Naive thymus-derived CD4-positive, alpha-beta T cell (primary cell): ENCODE measurements around the gene CLIC4. TPM values are rescaled to one million over a fixed set of nuclear protein-coding genes. Genes with fewer than 3 reads are reported as not detected.

Experiments used
- ATAC-seq: fragments of 150-1000 bp; cut with Tn5 transposase; 2 replicates; pipeline ENCODE4 v1.10.0; 2021; ENCODE audit warnings: mild to moderate bottlenecking, moderate library complexity
- CTCF ChIA-PET: fragments of 350-600 bp; sonication (Branson Sonifier 250); formaldehyde crosslinking; loops from one replicate; lab custom pipeline; 2021; ENCODE audit warnings: antibody characterized with exemption; lab: Charles Lee
- POLR2A ChIA-PET: fragments of 350-600 bp; sonication (Branson Sonifier 250); formaldehyde crosslinking; loops from one replicate; lab custom pipeline; 2021; ENCODE audit warnings: antibody characterized with exemption, inconsistent platforms; lab: Charles Lee
- DNase-seq, 9 donors: peaks; one replicate each; pipeline versions ENCODE4 v3.0.0 to v3.0.0-alpha.2; 2020 to 2022; ENCODE audit warnings: mixed read lengths in 1 of 9
- H3K27ac ChIP-seq: one replicate; pipeline ENCODE4 v1.7.0; 2013; ENCODE audit warnings: mild to moderate bottlenecking, low read depth, low read length, moderate library complexity
- H3K27me3 ChIP-seq, 2 donors: one replicate each; pipeline ENCODE4 v1.7.0; 2013; ENCODE audit warnings: low read length in 2 of 2, mild to moderate bottlenecking in 2 of 2, moderate library complexity in 2 of 2; ENCODE audit not compliant: control insufficient read depth in 2 of 2, insufficient read depth in 2 of 2
- H3K36me3 ChIP-seq, 3 experiments: 1 replicate in 2 of 3; 2 replicates in 1 of 3; pipeline ENCODE4 v1.7.0; 2013; ENCODE audit warnings: low read length in 3 of 3, mild to moderate bottlenecking in 3 of 3, moderate library complexity in 1 of 3; ENCODE audit not compliant: insufficient read depth in 3 of 3, control insufficient read depth in 2 of 3
- H3K4me1 ChIP-seq, 2 donors: one replicate each; pipeline ENCODE4 v1.7.0; 2013; ENCODE audit warnings: low read length in 2 of 2, mild to moderate bottlenecking in 2 of 2, moderate library complexity in 1 of 2; ENCODE audit not compliant: control insufficient read depth in 2 of 2, insufficient read depth in 2 of 2
- H3K4me3 ChIP-seq: 2 replicates; pipeline ENCODE4 v1.7.0; 2013; ENCODE audit warnings: mild to moderate bottlenecking, low read length
- H3K9me3 ChIP-seq, 3 experiments: 1 replicate in 2 of 3; 2 replicates in 1 of 3; pipeline ENCODE4 v1.7.0; 2013; ENCODE audit warnings: low read length in 3 of 3; ENCODE audit not compliant: control insufficient read depth in 2 of 3
- H3K27ac Mint-ChIP-seq, 9 donors: one replicate each; pipeline ENCODE4 v1.8.0; 2020 to 2022; ENCODE audit warnings: mixed read lengths in 9 of 9, mild to moderate bottlenecking in 8 of 9, moderate library complexity in 5 of 9, inconsistent platforms in 2 of 9
- H3K27me3 Mint-ChIP-seq, 5 donors: one replicate each; pipeline ENCODE4 v1.8.0; 2021 to 2022; ENCODE audit warnings: mixed read lengths in 5 of 5, mild to moderate bottlenecking in 1 of 5
- H3K36me3 Mint-ChIP-seq, 5 donors: one replicate each; pipeline ENCODE4 v1.8.0; 2020 to 2022; ENCODE audit warnings: mixed read lengths in 5 of 5, mild to moderate bottlenecking in 3 of 5, inconsistent platforms in 1 of 5
- H3K4me1 Mint-ChIP-seq, 7 donors: one replicate each; pipeline ENCODE4 v1.8.0; 2020 to 2022; ENCODE audit warnings: mixed read lengths in 7 of 7, mild to moderate bottlenecking in 3 of 7, inconsistent platforms in 1 of 7
- H3K4me3 Mint-ChIP-seq, 10 donors: one replicate each; pipeline ENCODE4 v1.8.0; 2020 to 2022; ENCODE audit warnings: mild to moderate bottlenecking in 10 of 10, mixed read lengths in 10 of 10, moderate library complexity in 6 of 10, inconsistent platforms in 2 of 10
- H3K9me3 Mint-ChIP-seq, 11 donors: one replicate each; pipeline ENCODE4 v1.8.0; 2020 to 2022; ENCODE audit warnings: mixed read lengths in 11 of 11, mild to moderate bottlenecking in 4 of 11, inconsistent platforms in 1 of 11, moderate library complexity in 1 of 11
- intact Hi-C, 2 donors: fragments of 100-400 bp; cut with micrococcal nuclease; formaldehyde crosslinking; loops; one replicate each; pipeline ENCODE4 v1.15.1; 2023
- polyA plus RNA-seq, 2 donors: library from polyadenylated mRNA; unstranded; fragments of 300-500 nt; fragmentation: Illumina TruSeq; gene quantifications; one replicate each; pipeline ENCODE4 v1.2.3, GENCODE V29; 2021
- total RNA-seq, 6 experiments: library from RNA in 5 of 6; stranded (reverse) in 5 of 6; gene quantifications; 1 replicate in 5 of 6; 2 replicates in 1 of 6; pipeline ENCODE4 v1.2.3 and lab custom pipeline; 2021 to 2026

CLIC4 gene
- total and polyA plus RNA-seq, 7 experiments from 2014 or later: 0.54 to 16.8 (median 1.7) TPM

DNA sequence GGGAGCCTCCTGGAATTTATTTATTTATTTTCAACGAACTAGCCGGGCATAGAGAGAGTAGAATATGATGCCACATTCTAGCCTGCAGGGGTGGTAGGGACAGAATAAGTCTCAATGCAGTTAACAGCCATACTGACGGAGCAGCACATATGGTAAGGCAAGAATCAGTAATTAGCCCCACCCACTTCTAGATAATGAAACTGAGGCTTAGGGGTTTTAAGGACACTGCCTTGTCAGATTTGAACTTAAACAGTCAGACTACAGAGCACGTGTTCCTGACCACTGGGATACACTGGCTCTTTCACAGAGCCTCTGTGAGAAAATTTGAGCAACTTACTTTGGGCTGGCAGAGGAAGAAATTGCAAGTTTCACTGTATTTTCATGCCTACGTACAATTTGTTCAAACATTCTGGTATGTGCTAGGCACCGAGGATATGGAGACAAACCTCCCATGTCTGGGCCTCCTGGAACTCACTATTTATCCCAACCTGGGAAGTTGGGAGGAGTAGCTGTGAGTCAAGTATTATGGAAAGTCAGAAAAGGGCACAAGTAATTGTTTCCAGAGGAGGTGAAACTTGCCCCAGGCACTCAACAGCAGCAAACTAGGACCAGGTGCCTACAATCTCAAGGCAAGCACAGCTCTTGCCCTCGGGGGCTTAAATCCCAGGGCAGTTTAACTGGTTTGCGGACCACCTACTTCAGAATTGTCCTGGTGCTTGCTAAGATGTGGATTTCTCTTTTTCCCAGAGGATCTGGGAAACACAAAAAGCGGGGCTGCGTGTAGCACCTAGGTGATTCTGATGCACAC, 1.6 kb upstream of the CLIC4 start:
- Histone ChIP-seq H3K4me1 (peaks cover 0 to 4% of the 10 kb centered on the region in 2 donors), H3K27ac (no peak overlapping the region), H3K36me3 (no peaks in the 10 kb centered on the region), H3K4me3 (no peak overlapping the region), H3K27me3 (no peaks in the 10 kb centered on the region), H3K9me3 (no peaks in the 10 kb centered on the region)
- Mint-ChIP-seq H3K9me3 (no peaks in the 10 kb centered on the region), H3K4me3 (peak overlapping the region; percentile 29 to 94 (median 58)), H3K36me3 (no peaks in the 10 kb centered on the region), H3K27ac (peak overlapping the region in 5 of 9 donors; percentile 46 to 80 (median 76)), H3K4me1 (peaks cover 7 to 49% (median 15%) of the 10 kb centered on the region in 7 donors), H3K27me3 (peaks cover 0 to 10% (median 0%) of the 10 kb centered on the region in 5 donors)
- ChIA-PET POLR2A (no interaction called here), CTCF (interaction anchor here (0.7 kb wide), 1 partner anchor 247 kb away, joined by 3 read pairs; no protein-coding TSS in a partner anchor)
- intact Hi-C loops: loop anchor here (2.0 to 10.0 kb wide), 8 partner anchors 21 to 789 kb away; partner anchors contain the start of genes RSRP1 (in 2 of the 2), PNRC2 (in 1 of the 2) and RCAN3 (in 1 of the 2)
- no peak for ATAC-seq
- DNase-seq: no peak

DNA sequence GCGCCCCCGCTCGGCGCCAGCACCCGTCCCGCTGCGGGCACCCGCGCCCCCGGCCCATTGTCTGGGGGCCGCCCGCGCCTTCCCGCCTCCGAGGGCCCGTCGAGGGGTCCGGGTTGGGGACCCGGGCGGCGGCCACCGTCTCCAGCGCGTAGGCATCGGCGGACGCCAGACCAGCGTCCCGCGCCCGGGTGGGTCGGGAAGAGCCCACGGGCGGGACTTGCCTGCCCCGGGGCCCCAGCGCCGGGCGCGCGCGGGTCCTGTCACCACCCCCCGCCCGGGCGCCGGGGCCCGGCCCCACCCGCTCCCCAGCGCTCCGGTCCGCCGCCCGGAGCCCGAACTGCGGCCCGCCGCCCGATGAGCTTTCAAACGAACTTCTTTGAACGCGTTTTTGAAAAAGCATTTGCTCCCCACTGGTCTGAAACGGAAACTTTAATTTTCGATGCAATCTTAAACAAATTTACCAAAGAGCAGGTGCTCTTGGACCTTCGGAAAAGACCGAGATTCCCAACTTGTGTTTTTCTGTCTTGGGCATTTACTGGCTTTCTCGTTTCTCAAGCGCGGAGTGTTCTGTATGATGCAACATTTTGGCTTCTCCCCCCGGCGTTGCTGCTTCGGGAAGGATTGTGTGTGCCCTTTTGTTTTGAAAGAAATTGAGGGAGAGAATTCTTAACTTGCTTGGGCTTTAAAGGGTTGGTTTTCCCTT, 615 bp downstream of the CLIC4 start:
- peaks cover 7 to 57% (median 15%) of the 10 kb centered on the region in 7 donors for H3K4me1 Mint-ChIP-seq
- no peaks in the 10 kb centered on the region for H3K36me3 ChIP-seq
- peak overlapping the region; percentile 57 for H3K27ac ChIP-seq
- CTCF ChIA-PET: interaction anchor here (1.1 to 2.1 kb wide), 3 partner anchors 23 to 85 kb away, joined by 3 to 6 read pairs (median 5); no protein-coding TSS in a partner anchor
- peak overlapping the region in 5 of 9 donors; percentile 26 to 78 (median 57) for H3K27ac Mint-ChIP-seq
- peak overlapping the region; percentile 55 for H3K4me3 ChIP-seq
- intact Hi-C loops: loop anchor here (1.0 to 10.0 kb wide), 18 partner anchors 23 to 1579 kb away; partner anchors contain the start of genes RCAN3 (in 2 of the 2), RSRP1 (in 2 of the 2), SRRM1 (in 2 of the 2) and LUZP1 (in 1 of the 2)
- H3K36me3 Mint-ChIP-seq: no peaks in the 10 kb centered on the region
- no peaks in the 10 kb centered on the region for H3K27me3 ChIP-seq
- no peak for ATAC-seq
- H3K27me3 Mint-ChIP-seq: peaks cover 0 to 10% (median 0%) of the 10 kb centered on the region in 5 donors
- POLR2A ChIA-PET: interaction anchor here (0.7 to 1.3 kb wide), 3 partner anchors 185 to 444 kb away, joined by 3 to 6 read pairs (median 3); partner anchors contain the start of gene RUNX3
- DNase-seq: peak in 2 of 9 donors; percentile 8 to 64
- no peaks in the 10 kb centered on the region for H3K9me3 Mint-ChIP-seq
- H3K4me3 Mint-ChIP-seq: peak overlapping the region; percentile 74 to 90 (median 86)
- peaks cover 0 to 4% of the 10 kb centered on the region in 2 donors for H3K4me1 ChIP-seq
- no peaks in the 10 kb centered on the region for H3K9me3 ChIP-seq

DNA sequence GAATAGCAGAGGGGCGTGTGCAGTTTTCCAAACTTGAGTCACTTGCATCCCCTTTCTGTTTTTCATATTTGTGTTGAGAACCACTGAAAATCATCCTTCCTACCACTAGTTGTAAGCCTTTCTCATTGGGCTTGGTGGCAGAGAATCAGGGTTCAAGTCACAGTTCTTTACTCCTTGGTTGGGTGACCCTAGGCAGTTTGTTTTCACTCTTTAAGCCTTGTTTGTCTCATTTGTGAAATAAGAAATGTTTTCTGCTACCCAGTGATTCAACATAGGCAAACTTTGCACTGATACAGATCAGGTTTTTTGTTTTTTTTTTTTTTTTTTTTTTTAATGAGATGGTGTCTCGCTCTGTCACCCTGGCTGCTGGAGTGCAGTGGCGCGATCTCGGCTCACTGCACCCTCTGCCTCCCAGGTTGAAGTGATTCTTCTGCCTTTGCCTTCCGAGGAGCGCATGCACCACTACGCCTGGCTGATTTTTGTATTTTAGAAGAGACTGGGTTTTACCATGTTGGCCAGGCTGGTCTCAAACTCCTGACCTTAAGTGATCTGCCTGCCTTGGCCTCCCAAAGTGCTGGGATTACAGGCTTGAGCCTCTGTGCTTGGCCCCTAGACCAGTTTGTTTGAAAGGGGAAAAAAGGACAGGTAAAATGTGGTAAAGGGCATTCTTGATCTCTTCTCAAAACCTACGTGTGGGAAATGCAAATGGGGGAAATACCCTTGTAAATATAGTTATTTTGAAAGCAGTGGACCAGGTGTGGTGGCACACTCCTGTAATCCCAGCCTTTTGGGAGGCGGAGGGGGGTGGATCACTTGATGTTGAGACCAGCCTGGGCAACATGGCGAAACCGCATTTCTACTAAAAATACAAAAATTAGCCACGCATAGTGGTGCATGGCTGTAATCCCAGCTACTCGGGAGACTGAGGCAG, 3.2 kb downstream of the CLIC4 start:
- no peaks in the 10 kb centered on the region for H3K36me3 ChIP-seq
- no peaks in the 10 kb centered on the region for H3K27me3 ChIP-seq
- no peak overlapping the region for H3K27ac ChIP-seq
- DNase-seq: no peak
- Mint-ChIP-seq H3K36me3 (no peaks in the 10 kb centered on the region), H3K27ac (peak overlapping the region in 3 of 9 donors; percentile 48 to 57 (median 51)), H3K27me3 (no peaks in the 10 kb centered on the region), H3K4me1 (peaks cover 0 to 45% (median 13%) of the 10 kb centered on the region in 7 donors), H3K9me3 (no peaks in the 10 kb centered on the region), H3K4me3 (peak overlapping the region in 2 of 10 donors; percentile 1 to 51)
- ChIA-PET POLR2A (no interaction called here), CTCF (no interaction called here)
- no peak overlapping the region for H3K4me3 ChIP-seq
- intact Hi-C loops: loop anchor here (5.0 to 10.0 kb wide), 8 partner anchors 41 to 1581 kb away; partner anchors contain the start of genes LUZP1 (in 1 of the 2), MACO1 (in 1 of the 2), PNRC2 (in 1 of the 2) and RCAN3 (in 1 of the 2)
- peaks cover 0 to 4% of the 10 kb centered on the region in 2 donors for H3K4me1 ChIP-seq
- H3K9me3 ChIP-seq: no peaks in the 10 kb centered on the region
- no peak for ATAC-seq

DNA sequence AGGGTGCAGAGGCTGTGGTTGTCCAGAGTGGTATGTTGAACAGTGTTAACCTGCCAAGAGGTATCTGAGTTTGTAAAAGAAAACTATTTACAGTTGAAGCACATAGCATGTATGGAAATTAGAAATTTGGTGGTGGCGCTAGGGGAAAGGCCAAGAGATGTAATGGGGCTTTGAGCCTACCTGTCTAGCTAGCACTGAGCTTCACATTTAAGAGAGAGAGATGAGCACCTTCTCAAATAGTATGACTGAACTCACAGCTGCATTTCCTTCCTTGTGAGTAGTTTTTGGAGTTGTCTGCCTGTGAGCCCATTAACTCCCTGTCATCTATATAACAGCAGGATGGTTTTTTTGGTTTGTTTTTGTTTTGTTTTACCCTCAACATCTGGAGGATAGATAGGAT, 4.0 kb downstream of the CLIC4 start:
- ATAC-seq (no peak), DNase-seq (no peak)
- Mint-ChIP-seq H3K4me3 (no peak overlapping the region), H3K36me3 (no peaks in the 10 kb centered on the region), H3K27me3 (peaks cover 0 to 3% (median 0%) of the 10 kb centered on the region in 5 donors), H3K4me1 (peaks cover 0 to 38% (median 7%) of the 10 kb centered on the region in 7 donors), H3K27ac (peak overlapping the region in 2 of 9 donors; percentile 33 to 57), H3K9me3 (no peaks in the 10 kb centered on the region)
- H3K27ac ChIP-seq: no peak overlapping the region
- H3K9me3 ChIP-seq: no peaks in the 10 kb centered on the region
- POLR2A ChIA-PET: no interaction called here
- H3K4me1 ChIP-seq: peaks cover 0 to under 1% of the 10 kb centered on the region in 2 donors
- intact Hi-C loops: loop anchor here (5.0 to 10.0 kb wide), 8 partner anchors 42 to 1582 kb away; partner anchors contain the start of genes LUZP1 (in 1 of the 2), MACO1 (in 1 of the 2), PNRC2 (in 1 of the 2) and RCAN3 (in 1 of the 2)
- H3K4me3 ChIP-seq: no peak overlapping the region
- H3K36me3 ChIP-seq: no peaks in the 10 kb centered on the region
- CTCF ChIA-PET: interaction anchor here (0.6 kb wide), 1 partner anchor 345 kb away, joined by 3 read pairs; no protein-coding TSS in a partner anchor
- no peaks in the 10 kb centered on the region for H3K27me3 ChIP-seq

DNA sequence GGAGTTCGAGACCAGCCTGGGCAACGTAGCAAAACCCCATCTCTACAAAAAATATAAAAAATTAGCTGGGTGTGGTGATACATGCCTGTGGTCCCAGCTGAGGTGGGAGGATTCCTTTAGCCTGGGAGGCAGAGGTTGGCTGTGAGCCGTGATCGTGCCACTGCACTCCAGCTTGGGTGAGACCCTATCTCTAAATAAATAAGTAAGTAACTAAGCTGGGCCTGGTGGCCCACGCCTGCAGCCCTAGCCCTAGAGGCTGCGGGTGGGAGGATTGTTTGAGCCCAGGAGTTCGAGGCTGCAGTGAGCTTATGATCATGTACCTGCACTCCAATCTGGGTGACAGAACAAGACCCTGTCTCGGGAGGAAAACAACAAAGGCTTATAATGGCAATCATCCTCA, 4.6 kb downstream of the CLIC4 start:
- Histone ChIP-seq H3K27me3 (no peaks in the 10 kb centered on the region), H3K9me3 (no peaks in the 10 kb centered on the region)

More for the DNA sequence above, 4.6 kb downstream of the CLIC4 start:
- no peaks in the 10 kb centered on the region for H3K36me3 Mint-ChIP-seq
- H3K4me1 Mint-ChIP-seq: peaks cover 0 to 35% (median 7%) of the 10 kb centered on the region in 7 donors
- Histone ChIP-seq H3K36me3 (no peaks in the 10 kb centered on the region), H3K4me1 (no peaks in the 10 kb centered on the region), H3K4me3 (no peak overlapping the region), H3K27ac (no peak overlapping the region)
- no peak overlapping the region for H3K27ac Mint-ChIP-seq
- peaks cover 0 to 5% (median 0%) of the 10 kb centered on the region in 5 donors for H3K27me3 Mint-ChIP-seq
- intact Hi-C loops: loop anchor here (5.0 to 10.0 kb wide), 8 partner anchors 43 to 1583 kb away; partner anchors contain the start of genes LUZP1 (in 1 of the 2), MACO1 (in 1 of the 2), PNRC2 (in 1 of the 2) and RCAN3 (in 1 of the 2)
- ChIA-PET POLR2A (no interaction called here), CTCF (interaction anchor here (0.6 kb wide), 1 partner anchor 345 kb away, joined by 3 read pairs; no protein-coding TSS in a partner anchor)
- ATAC-seq: no peak
- no peak for DNase-seq
- no peak overlapping the region for H3K4me3 Mint-ChIP-seq
- no peaks in the 10 kb centered on the region for H3K9me3 Mint-ChIP-seq
